ENCODE data around the gene ZBTB25.
A peak's percentile ranks its signal among the peaks of the same experiment; 100 is the strongest.

Gene ZBTB25

DNA sequence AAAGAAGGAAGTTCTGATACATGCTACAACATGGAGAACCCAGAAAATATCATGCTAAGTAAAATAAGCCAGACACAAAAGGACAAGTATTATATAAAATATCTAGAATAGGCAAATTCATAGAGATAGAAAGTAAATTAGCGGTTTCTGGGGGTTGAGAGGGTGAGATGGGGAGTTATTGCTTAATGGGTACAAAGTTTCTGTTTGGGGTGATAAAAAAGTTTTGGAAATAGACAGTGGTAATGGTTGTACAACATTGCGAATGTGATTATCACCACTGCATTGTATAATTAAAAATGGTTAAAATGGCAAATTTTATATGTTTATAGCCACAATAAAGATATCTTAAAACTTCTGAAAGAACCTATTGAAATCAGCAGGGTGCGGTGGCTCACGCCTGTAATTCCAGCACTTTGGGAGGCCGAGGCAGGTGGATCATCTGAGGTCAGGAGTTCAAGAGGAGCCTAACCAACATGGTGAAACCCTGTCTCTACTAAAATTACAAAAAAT, 15.0 kb downstream of the ZBTB25 start:
- DNase-seq = no peak

DNA sequence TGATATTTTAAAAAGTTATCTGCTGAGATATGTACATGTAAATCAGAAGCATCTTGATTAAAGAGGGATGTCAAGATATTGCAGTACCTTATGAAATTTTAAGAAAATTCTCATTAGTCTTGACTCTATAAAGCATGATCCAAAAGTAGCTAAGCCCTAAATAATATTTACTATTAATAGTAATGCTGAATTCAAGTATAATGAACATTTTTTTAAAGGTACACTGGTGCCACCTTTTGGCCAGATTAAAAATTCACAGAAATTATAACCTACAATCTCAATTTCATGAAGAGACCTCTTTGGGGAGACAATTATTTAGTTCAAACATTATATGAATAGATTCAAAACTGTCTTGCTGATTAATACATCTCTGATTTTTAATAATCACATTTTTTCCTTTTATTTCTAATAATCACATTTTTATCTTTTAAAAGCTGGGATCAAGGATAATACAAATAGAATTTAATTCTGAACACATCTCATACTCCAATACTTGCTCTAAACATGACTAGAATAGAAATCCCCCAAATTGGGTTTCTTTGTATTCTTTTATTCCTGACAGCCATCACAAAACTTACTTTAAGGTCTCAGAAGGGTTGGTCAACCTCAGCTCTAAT, 24.9 kb downstream of the ZBTB25 start:
- no peak for DNase-seq

DNA sequence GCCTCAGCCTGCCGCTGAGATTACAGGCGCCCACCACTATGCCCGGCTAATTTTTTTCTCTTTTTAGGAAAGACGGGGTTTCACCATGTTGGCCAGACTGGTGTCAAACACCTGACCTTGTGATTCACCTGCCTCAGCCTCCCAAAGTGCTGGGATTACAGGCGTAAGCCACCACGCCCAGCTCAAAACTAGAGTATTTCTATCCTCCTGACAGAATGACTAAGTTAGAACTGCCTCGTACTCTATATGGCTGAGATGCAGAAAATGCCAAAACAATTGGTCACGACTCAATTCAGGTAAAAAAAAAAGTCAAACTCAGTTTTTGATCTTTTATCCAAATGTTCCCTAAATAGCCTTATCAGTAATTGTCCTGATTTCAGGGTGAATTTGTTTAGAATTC, 27.2 kb downstream of the ZBTB25 start:
- no peak for DNase-seq

DNA sequence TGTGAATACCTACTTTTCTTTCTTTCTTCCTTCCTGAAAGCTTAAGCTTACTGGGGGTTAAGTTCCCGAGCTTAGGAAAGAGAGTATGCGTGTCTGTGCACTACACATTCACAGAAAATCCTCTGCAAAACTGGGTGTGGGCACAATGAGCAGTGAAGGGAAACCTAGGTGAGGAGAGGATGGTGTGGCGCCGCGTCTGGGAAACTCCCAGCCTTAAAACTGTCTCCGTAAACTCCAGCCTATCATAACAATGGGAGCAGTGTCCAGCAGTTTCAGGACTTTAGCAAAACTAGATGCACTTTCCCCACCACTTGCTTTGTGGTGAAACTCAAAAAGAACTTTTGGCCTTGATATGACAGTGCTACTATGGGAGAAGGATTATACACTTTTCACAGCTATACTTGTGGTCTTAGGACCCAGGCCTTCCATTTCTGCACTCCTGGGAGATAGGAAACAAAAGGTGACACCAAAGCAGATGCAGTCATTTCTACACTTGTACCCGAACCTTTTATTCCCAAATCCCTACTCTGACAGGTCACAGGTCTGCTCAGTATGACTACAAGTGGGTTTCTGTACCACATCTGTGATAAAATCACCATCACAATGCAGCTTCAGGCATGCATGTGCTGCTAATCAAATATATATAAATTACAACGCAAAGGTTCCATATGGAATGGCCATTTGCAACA, 27.9 kb downstream of the ZBTB25 start:
- no peak for DNase-seq

DNA sequence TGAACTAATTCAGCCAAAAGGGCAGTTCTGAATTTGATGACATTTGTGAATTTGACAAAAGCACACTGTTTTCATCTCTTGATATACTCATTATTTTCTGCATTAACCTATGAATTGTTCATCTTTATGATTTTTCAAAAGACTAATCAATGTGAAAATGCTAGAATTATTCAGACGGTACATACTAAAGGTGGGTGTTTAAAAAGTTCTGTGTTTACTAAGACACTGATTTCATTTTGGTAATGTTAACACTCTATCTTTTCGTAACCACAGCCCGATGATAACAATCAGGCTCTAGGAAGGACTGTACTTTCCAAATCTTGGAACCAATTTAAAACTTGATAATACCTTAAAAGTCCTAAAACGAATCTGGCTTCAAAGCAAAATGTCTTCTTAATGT, 28.9 kb downstream of the ZBTB25 start:
- no peak for DNase-seq

DNA sequence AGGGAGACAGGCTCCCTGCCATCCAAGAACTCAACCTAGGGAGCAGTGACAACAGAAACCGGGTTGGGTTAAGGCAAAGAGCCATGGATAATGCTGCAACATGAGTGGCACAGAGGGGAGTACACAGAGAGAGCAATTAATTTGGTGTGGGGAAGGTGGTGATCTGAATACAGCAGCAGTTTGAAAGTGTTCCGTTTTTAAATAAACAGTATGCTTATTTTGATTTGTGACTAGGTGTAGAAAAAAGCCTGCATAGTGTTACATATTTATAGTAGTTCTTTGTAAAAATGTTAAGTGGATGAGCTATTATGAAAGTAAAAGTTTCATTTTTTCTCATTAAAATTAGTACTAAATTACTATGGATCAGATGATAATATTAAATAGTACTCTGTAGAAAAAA, 29.6 kb downstream of the ZBTB25 start:
- DNase-seq = no peak

DNA sequence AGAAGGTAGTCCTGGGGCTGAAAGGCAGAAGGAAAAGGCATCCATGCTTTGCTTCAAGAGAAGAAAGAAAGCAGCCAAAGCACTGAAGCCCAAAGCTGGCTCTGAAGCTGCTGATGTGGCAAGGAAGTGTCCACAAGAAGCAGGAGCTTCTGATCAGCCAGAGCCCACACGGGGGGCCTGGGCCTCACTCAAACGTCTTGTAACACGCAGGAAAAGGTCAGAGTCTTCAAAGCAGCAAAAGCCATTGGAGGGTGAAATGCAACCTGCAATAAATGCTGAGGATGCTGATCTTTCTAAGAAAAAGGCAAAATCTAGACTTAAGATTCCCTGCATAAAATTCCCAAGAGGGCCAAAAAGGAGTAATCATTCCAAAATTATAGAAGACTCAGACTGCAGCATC, 35.2 kb downstream of the ZBTB25 start:
- DNase-seq = no peak

DNA sequence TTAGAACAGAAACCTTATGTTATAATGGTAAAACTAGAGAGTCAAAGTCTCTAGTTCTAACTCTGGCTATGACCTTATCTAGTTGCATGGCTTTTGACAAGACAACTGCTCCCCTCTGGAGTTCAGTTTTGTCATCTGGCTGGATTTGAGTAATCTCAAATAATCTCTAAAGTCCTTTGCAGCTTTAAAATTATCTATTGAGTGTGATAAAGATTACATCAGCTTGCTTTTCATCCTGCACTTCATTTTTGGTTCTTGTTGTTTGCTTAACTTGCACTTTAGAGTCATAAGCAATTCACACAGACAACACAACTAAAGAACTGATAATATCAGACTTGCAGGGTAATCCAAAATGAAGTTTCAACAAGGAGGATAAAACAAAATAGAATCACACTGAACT, 36.1 kb downstream of the ZBTB25 start:
- no peak for DNase-seq

DNA sequence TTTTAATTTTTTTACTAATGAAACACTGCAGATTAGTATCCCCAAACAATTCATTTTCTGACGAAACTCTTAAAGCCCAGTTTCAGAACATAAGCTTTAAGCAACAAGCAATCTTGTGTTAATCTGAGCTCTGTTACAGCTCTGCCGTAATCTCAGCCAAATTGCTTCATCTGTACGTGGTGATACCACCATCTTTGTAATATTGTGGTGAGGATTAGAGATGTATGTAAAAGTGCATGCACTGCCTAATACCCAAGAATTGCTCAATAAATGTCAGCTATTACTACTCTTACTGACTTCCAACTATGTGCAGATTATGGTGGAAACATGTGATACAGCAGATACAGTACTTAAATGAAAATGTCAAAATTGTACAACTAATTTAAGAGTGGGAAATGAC, 36.5 kb downstream of the ZBTB25 start:
- DNase-seq = no peak

DNA sequence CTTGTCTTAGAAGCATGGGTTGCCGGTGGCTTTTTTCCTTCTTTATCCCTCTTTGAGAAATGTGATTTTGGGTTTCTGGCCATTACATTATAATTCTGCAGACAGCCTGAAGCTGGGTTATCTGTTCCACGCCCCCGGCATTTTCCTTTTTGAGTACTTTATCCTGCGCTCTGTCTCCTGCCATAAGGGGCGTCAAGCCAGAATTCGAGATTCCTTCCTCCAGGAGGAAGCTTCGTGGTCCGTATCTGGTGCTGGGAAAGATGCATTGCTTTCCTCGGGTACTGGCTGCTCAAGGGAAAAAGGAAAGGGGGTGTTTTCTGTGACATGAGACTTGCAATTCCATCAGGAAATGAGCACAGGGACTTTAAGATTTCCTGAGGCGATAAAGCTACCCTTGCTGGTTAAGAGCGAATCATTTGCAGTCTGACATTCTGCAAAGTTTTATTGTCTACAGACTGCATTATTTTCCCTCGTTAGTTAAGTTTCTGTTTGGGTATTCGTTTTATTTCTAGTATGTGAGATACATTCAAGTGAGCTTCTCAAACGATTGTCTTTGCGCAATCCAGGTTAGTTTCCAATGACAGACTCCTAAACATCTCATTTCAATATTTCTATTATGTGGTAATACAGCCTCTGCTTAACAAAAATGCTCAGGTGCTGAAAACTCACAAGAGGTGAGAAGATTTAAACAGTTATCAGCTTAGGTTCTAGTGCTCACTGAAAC, 37.6 kb downstream of the ZBTB25 start:
- no peak for DNase-seq

DNA sequence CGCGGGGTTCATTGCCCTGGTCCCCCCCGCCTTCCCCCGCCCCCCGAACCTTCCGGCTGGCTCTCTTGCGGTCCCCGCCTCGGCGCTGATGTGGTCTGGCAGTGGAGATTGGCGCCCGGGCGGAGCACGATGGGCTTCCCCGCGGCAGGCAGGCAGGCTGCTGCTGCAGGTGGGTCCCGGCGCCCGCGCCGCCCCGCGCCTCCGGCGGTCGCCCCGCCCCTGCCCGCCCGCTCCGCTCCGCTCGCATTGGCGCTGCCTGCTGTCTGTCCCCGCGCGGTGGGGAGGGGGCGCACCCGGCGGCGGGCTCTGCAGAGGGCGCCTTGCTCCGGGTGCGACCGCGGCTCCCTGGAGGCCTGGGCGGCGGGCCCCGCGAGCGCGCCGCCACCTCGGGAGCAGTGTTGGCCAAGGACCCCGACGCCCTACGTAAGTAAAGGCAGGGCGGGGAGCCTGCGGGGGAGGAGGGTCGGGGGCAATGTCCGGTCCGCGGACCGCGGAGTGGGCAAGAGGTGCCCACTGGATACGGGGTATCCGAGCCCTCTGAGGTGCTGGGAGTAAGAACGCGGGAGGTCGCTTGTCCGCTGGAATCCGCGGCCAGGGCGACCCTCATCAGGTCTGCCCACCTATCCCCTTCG, 38.3 kb downstream of the ZBTB25 start, which contains the start of gene AKAP5:
TSS of gene AKAP5 (plus strand) at position 309 of the 632 bp plus-strand sequence. CDS start 2,896 bp downstream, outside the sequence.
- peak; percentile 74 for DNase-seq

DNA sequence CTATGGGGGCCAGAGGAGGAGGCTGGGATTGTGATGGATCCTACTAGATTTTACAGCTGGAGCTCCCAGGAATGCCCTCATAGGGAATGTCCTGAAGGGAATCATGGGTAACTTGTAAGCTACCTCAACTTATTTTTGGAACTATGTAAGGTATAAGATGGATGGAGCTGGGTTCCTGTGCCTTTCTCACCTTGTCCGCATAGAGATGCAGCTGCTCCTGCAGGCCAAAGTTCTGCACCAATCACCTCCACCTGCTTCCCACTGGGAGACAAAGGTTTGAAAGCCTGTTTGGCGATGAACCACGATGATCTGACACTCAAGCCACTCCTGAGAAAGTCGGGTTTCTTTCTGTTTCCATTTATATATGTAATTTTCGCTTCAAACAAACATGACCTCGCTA, 39.0 kb downstream of the ZBTB25 start:
- DNase-seq = no peak

DNA sequence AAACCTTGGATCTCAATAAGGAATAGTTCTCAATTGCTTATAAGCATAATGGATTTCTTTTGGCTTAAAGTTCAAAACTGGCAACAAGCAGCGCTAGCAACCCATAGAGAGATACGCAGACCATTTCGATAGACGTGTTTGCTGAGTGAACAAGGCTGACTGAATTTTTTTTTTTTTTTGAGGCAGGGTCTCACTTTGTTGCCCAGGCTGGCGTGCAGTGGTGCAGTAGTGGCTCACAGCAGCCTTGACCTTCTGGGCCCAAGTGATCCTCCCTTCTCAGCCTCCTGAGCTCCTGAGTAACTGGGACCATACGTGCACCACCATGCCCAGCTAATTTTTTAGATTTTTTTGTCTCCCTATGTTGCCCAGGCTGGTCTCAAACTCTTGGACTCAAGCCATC, 39.8 kb downstream of the ZBTB25 start:
- no peak for DNase-seq

DNA sequence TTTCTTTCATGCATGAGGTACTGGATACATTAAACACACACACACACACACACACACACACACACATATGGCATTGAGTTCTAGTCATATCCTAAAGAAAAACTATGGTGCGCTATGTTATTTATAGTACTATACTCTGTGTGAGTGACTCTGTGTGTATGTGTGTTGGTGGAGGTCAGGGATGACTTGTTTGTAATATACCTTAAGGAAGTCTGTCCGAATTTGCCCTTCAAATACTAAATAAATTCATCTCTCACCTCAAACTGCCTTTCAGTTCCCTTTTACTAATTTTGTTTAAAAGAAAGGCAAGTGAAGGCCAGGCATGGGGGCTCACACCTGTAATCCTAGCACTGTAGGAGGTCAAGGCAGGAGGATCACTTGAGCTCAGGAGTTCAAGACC, 40.4 kb downstream of the ZBTB25 start:
- DNase-seq = no peak

DNA sequence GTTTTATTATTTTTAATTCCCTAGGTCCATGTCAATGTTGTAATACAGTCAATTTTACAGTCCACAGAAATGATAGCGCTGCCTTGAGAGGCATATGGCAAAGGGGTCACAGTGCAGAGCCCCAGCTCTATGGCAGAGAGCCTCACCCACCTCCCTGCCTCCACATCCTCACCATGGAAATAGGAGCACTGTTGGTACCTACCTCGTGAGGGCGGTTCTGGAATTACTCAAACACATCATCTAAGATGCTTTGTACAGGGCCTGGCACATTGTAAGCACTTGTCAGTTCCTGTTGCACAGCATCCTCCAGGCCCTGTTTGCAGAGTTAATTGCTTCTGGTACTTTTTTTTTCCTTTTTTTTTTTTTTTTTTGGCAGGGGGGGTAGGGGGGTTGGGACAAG, 42.4 kb downstream of the ZBTB25 start:
- DNase-seq = no peak

DNA sequence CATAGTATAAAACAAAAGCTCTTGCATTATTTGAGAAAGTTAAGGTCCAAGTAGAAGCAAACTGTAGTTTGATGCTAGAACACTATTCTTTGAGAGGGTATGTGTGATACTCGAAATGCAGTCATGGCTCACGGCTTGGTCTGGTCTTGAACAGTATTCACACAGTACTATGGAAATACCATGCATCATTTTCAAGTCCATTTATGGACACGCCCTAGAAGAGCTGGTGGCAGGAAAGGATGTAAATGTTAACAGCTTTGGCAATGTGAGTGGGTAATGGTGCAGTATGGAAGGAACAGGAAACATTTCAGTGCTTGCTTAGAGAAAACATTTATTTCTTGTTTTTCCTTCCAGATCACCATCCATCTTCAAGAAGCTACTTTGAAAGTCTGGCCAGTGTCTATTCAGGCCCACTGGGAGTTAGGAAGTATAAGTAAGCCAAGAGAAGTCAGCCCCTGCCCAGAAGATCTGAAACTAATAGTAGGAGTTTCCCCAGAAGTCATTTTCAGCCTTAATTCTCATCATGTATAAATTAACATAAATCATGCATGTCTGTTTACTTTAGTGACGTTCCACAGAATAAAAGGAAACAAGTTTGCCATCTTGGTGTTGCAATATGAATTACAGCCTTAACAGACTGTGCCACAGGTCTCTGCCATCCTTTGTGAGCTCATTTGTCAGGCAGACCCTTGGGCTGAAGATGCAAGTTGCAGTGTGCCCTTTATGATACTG, 44.1 kb downstream of the ZBTB25 start:
- no peak for DNase-seq

DNA sequence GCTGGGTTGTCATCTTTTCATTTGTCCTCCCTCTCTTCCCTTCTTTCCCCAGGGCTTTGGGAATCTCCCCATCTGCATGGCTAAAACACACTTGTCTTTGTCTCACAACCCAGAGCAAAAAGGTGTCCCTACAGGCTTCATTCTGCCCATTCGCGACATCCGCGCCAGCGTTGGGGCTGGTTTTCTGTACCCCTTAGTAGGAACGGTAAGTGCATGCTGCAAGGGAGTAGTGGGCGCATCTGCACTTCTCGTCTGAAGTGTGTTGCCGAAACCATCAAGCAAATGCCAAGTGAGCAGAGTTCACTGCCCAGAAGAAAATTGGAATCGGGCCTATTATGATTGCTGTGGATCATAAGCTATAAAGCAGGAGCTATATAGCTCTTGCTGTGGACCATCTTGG, 49.0 kb downstream of the ZBTB25 start:
- DNase-seq = no peak

DNA sequence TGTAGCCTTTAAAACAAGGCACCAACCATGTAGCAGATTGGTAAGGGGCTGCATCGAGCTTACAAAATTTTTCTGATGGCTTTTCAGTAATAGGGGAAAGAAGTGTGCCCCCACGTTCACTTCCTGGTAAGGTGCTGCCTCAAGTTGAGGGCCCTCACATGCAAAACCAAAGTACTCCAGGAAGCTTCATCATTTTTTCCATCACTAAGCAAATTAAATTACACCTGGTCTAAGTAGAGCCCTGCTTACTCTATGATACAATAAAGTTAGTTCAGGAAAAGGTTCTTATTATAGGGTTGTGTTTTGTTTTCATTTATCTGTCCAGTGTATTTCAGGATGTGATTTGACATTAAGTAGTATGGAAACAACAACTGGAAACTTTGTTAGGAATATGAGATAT, 53.4 kb downstream of the ZBTB25 start:
- no peak for DNase-seq

DNA sequence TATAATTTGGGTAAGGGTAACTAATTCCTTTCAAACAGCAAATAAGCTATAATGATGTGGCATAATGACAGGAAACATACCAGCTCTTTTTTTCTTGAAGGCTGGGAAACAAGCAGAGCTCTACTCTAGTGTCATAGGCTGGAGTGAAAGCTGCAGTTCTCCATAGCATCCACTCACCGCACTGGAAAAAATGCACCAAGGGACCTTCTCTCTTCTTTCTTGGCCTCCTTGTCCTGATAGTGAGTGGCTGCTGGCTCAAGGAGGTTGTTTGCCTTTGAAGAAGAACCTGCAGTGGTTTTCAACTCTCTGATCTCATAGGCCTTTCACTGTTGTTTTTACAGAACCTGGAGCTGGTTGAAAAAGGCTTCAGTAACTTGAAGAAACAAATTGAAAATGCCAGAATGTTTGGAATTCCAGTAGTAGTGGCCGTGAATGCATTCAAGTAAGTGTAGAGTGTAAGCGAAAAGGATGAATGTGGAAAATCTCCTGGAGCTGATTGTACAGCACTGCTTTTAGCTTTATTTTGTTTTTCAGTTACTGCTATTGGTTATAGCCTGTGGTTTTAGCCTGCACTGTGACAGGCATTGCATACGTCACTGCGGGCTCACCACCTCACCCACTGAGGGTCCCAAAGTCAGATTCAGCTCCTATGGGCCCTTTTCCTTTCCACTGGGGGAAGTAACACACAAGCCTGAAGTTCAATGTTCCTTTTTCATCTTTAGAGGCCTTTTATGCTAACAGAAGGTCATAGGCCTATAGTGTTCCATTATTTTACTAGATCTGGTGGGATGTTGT, 55.6 kb downstream of the ZBTB25 start:
- DNase-seq = no peak

DNA sequence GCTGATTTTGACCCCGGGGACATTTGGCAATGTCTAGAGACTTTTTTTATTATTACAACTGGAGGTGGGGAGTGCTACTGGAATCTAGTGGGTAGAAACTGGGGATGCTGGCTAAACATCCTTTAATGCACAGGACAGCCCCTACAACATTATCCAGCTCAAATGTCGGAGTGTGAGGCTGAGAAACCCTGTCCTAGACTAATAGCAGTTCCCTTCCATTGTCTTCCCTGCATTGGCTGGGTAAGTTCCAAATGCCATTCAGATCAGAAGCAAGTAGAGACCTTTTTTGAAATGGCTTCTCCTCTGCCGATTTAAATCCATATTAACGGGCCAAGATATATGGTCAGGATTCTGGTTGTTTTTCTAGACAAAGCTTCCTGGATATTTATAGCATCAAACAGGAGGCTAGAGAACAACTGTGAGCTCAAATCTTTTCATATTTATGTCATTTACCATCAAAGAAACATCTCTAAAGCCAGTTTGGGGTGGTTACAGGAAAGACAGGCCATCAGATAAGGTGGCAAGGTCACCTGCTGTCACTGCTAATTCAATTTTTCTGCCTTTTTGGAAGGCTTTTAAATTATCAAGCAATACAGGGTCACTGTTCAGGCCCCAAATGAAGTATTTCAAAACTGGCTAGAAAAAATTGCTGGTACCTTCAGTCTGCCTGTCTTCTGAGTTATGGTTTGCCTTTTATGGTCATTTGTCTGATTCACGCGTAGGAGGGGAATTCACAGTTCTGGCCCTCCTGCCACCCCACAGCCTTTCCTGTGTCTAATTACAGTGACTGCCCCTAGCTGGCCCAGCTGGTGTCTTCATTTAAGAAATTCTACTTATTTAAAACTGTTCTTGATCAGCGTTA, 58.4 kb downstream of the ZBTB25 start:
- DNase-seq = peak; percentile 30

Data from right kidney (tissue), 1 donor.